Middle frontal gyrus (tissue), 1 donor: Measurements from ENCODE around the gene ICAM5.
"Not testable (repeated sequence)": the region's sequence is repeated elsewhere in the genome, so short reads cannot be mapped to it uniquely, and the experiment has no call there.

Experiments used
- DNase-seq: peaks from one replicate; pipeline ENCODE4 v3.0.0-alpha.2; 2015; ENCODE audit warnings: low spot score; ENCODE audit errors: extremely low spot score

Gene ICAM5

DNA sequence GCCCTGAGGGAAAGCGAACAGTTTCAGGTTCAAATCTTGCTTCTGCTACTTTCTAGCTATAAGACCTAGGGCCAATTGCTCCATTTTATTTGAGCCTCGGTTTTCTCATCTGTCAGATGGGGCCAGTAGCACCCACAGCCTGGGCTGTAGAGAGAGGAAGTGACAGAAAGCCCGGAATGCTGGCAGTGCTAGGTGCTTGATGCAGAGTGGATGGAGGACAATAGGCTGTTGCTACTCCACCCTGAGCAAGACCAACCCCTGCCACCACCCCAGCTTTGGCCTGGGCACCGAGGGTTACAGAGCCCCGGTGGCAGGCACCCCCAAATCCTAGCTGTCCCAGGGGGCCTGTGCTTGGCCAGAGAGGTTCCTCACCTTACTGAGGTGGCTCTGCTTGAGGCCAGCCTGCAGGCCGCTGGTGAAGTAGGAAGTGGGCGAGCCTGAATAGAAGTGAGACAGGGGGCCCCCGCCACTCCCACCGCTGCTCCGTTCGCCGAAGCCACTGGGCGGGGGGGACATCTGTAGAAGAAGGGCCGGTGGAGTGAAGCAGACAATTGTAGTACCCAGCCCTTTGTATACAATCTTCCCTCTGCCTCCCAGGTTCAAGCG is 28.2 kb downstream of the ICAM5 start:
- DNase-seq = no peak

DNA sequence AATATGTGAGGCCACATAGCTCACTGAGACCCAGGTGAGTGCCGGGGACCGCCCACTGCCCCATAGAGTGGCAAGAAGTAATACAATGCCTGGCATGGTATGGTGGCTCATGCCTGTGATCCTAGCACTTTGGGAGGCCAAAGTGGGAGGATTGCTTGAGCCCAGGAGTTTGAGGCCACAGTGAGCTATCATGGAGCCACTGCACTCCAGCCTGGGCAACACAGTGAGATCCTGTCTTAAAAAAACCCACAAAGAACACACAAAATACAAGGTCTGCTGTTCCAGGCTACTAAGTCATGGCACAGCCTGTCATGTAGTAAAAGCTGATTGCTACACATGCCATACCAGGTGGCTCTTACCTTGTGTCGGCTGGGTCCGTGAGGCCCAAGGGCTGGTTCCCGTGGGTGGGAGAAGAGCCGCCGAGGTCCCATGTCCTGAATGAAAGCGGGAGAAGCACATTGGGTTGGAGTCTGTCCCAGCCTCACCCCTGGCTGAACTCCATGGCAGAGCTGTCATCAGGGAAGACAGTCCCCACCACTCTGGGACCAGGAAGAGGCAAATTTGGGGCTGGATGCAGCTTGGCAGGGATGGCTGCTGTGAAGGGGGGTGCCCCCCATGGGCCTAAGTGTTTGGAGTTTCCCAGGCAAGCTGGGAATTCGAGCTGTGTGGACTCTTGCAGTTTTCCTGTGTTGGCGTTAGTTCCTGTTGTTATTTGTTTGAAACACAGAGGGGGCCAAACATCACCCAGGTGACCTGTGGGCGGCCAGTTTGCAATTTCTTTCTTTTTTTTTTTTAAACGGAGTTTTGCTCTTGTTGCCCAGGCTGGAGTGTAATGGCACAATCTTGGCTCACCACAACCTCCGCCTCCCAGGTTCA is 29.3 kb downstream of the ICAM5 start:
- no peak for DNase-seq

DNA sequence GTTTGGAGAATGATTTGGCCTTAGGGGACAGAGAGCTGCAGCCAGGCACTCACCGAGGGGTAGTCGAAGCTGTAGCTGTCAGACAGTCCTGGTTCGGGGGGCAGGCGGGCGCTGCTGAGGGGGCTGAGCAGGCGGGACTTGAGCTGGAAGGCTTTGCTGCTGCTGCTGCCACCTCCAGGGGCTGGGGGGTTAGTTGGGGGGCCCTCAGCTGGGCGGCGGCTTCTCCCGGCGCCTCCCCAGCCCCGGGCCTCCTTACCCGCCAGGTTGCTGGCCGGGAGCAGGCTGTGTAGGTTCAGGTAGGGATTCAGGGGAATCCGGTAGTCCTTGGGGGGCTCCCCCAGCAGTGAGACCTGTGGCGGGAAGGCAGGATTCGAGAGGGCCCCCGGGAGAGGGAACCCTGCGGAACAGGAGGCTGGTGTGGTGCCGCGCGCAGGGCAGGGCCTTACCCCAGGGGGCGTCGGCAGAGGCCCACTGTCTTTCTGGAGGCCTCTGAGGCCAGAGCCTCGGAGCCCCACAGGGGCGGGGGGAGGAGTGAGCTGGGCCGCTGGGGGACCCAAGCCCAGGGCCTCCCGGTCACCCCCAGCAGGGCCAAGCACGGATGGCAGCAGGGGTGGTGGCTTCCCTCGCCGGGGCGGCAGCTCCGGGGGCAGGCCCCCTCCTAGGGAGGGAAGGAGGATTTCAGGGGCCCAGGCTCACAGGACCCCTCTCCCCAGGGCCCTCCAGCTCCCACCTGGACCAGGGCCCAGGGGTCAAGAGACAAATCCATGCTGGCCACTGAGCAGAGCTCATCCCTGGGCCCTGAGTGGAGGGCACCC is 31.1 kb downstream of the ICAM5 start:
- DNase-seq = no peak

DNA sequence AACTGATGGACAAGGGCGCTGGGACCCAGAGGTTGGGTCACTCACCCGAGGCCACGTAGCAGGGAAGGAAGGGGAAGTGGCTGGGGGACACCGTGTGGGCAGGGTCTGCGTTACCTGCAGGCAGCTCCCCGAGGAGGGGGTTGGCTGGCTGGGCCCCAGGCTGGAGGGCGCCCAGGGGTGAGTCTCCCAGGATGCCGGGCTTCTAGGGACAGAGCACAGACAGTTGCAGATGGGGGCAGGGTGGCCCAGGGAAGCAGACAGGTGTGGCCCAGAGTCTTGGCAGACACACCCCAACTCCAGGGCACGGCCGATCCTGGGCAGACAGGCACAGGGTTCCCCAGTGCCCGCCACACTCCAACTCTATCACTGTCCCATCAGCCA is 31.7 kb downstream of the ICAM5 start:
- DNase-seq = no peak

DNA sequence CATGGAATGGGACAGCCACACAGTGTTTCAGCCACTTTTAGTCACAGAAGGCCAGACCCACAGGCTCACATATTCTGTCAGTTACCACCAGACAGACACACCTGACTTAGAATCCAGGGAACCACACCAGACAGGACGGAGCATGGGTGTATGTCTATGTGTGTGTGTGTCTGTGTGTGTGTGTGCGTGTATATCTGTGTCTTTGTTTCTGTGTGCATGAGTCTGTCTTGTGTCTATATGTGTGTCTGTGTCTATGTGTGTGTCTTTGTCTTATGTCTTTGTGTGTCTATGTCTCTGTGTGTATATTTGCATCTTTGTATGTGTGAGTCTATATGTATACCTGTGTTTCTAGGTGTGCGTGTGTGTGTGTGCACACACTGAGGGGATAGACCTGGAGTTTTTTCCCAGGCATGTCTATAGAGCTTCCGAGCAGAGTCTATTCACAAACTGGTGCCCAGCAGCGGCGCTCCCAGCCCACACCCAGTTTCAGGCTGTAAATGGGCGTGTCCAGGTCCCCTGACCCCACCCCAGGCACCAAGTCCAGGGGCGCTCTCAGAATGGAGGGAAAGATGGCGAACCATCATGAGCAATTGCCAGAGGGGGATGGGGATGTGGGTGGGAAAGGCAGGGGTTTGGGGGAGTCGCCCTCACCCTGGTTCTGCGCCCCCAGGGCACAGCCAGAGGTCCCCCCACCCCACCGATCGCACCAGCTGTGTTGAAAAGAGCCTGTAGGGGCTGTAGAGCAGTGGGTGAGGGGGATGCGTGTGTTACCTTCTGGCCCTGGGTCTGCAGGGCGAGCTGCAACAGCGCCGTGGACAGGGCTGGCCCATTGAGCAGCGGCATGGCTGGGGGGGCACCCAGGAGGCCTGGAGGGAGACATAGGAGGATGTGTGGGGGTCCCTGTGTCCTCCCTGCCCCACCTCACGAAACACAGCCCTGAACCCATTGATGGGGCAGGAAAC is 32.4 kb downstream of the ICAM5 start:
- no peak for DNase-seq

DNA sequence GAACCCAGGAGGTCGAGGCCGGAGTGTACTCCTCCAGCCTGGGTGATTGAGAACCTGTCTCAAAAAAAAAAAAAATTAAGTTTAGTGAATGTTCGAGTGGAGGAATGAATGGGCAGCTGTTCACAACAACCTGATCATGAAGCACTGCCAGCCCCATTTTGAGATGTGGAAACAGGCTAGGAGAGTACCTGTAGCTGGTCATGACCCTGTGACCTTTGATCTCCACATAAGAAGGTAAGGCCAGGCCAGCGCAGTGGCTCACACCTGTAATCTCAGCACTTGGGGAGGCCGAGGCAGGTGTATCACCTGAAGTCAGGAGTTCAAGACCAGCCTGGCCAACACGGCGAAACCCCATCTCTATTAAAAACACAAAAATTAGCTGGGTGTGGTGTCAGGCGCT is 36.0 kb downstream of the ICAM5 start:
- DNase-seq = no peak

DNA sequence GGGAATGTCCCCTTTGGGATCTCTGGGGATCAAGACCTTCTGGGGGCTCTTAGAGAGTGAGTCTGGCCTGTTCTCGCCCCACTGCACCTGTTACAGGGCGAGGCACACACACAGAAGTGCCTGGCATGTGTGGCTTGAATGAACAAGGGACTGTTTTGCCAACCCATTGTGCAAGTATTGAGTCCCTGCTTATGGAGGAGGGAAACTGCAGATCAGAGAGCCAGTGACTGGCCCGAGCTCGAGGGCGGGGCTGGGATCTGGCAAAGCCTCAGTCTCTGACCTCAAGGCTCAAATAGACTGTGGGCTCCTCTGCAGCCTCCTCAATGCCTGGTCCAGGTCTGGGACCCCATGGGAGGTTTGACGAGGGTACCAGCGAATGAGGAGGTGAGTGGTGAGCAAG is 38.0 kb downstream of the ICAM5 start:
- DNase-seq = no peak

DNA sequence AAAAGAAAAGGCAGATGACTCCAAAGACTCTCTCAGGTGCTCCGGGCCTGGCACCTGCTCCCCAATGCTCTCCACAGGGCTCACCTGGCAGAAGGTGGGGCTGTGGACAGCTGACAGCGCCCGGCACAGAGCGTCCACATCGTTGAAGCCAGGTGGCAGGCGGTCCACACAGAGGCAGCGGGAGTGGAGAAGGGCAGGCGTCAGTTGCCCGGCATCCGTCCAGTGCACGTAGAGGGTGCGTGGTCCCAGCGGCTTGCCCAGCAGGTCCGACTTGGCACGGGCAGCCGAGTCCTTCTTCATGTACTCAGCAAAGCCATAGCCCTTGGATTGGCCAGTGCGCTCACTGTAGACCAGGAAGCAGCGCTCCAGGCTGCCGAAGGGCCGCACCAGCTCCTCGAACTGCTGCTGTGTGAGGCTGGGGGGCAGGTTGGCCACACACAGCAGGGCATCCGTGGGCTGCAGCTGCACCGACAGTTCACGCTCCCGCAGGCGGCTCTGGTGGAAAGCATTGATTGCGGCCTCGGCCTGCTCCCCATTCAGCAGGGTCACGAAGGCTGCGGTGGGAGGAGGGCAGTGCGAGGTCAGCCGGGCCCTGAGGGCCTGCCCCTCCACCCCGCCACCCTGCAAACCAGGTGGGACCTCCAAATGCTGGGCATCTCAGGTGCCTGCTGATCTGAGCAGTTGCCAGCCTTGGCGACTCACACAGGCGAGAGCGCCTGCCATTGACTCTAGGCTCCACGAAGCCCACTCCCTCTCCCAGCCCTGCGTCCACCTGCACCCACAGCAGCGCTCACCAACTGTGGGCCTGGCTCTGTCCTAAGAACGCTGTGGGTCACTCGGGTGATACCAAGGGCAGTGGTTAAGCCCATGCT is 39.0 kb downstream of the ICAM5 start:
- no peak for DNase-seq

DNA sequence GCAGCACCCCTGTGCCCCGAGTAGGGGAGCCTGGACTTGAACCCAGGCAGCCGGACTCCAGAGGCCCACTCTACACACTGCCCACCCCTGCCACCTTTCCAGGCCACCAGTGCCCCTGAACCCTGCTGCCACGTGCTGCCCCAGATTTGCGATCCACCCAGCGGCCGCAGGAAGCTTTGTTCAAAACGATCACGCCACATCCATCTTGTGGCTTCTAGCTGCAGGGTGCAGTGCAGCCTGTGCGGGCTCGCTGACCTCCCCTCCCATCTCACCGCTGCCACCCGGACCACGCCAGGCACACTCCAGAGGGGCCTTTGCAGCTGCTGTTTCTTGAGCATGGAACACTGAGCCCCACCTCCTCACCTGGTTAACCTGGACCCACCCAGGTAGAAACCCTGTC is 39.8 kb downstream of the ICAM5 start:
- no peak for DNase-seq

DNA sequence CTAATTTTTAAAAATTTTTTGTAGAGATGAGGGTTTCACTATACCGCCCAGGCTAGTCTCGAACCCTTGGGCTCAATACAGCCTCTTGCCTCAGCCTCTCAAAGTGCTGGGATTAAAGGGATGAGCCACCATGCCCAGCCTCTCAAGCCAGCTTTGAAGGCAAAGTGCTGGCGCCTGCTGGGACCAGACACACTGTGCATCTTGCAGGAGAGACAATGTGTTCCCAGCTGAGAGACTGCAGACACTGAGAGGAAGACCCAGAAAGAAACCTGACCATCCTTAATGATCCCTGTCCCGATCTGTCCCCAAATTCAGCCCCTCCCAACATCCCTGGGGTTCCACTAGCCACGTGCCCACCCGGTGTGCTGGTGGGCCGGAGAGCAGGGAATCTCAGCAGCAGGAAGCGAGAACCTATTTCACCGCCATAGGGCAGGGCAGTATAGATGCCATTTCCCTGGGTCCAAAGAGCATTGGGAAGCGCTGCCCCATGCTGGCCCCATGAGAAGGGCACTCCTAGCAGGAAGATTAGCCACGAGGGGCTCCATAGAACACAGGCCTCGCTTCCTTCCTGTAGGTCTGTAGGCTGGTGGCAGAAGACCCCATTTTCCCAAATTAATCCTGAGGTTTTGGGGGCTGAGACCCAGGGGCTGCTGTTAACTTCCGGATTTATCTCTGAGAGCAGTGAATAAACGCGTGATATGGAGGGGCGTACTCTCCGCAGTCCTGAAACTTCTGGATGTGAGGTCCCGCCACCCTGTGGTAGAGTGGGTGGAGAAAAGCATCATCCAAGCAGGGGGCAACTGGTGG is 42.6 kb downstream of the ICAM5 start:
- no peak for DNase-seq

DNA sequence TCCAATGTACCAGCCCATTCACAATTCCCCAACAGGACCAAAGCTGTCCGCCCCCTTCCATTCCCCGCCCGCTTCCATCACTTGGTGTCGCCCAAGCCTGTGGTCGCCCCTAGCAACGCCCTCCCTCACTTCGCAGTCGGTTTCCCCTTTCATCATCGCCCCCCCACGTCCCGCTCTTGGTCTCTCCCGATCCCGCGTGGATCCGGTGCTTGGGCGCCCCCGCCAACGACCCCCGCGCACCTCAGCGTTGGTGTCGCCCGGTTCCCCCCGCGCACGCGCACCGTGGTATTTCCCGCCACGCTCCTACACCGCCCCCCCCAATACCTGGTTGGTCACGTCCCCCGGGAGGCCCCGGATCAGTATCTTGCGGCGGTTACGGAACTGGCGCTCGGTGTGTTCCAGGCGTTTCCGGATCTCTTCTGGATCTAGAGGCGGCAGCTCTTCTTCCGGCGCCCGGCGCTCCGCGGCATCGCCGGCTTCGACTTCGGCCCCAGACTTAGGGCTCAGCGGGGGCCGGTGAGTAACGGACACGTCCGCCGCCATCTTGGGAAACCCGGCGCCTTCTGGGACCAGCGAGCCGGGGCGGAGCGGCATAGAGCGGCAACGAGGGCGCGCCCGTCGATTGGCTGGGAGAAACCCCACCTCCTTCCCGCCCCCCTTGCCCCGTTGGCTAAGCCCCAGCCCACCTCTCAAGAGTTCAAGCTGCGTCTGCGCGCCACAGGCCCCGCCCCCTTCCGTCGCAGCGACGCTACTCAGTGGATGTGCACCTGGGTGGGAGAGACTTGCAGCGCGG is 43.4 kb downstream of the ICAM5 start, which contains the start of gene RAVER1:
RAVER1 (minus strand) TSS at position 565 of the 793 bp plus-strand sequence; CDS start at position 543, 22 bp downstream.
- peak; percentile 92 for DNase-seq

DNA sequence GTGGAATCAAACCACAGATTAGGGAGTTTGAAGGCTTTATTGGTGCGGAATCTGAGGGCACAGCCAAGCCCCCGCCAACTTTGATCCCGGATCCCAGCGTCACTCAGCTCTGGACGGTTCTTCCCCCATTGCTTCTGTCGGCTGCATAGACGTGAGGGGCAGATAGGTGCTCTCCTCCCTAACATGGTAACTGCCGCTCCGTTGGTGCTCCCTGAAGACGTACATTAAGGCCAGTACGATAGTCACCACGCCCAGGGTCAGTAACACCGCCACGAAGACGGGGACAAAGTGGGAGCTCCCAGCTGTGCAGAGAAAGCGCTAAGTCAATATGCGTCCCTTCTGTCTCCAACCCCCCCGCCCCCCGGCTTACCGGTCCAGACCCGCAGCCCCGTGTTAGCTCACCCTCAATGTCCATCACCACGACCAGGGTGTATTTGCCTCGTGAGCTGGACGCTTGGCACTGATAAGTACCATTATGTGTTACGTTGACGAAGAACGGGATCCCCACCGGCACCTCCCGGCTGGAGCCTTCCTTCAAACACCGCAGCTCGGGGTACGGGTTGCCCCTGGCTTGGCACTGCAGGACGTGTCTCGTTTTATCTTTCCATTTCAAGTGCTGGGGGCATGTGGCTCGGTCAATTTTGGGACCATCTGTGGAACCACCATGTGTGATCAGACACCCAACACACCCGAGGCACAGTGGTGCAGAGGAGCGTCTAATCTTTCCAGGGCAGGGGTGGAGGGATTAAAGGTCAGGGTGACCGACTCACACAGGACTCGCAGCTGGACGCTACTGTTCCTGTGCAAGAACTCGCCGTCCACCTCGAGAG is 44.2 kb downstream of the ICAM5 start:
- no peak for DNase-seq

DNA sequence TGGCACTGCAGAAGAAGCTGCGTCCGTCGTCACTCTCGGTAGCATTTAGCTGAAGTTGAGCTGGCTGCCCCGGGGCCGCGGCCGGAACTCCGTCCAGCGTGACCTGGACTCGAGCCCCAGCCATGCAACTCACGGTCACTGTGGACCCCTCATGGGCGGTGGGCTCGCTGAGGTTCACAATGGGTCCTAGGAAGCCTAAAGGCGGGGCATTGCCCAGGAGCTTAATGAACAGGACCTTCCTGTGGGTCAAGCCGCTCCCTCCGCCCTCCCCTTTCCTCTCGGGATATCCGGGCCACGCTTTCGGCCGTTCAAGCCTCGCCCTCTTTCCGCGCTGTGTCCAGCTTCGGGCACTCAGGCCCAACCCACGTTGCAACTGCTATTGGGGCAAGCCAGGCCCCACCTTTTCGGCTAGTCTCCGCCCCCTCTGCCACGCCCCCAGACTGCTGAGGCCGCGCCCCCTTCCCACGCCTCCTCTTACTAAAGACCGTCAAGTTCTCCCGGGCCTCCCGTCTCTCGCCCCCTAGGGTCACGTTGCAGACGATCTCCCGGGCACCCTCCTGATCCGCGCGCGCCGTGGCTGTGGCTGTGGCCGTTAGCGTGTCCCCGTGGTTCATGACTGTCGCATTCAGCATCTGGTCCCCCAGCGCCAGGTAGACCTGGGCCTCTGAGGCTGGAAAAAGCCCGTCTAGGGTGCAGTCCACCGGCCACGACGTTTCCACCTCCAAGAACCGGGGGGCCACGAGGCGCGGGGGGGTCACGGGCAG is 45.0 kb downstream of the ICAM5 start:
- no peak for DNase-seq

DNA sequence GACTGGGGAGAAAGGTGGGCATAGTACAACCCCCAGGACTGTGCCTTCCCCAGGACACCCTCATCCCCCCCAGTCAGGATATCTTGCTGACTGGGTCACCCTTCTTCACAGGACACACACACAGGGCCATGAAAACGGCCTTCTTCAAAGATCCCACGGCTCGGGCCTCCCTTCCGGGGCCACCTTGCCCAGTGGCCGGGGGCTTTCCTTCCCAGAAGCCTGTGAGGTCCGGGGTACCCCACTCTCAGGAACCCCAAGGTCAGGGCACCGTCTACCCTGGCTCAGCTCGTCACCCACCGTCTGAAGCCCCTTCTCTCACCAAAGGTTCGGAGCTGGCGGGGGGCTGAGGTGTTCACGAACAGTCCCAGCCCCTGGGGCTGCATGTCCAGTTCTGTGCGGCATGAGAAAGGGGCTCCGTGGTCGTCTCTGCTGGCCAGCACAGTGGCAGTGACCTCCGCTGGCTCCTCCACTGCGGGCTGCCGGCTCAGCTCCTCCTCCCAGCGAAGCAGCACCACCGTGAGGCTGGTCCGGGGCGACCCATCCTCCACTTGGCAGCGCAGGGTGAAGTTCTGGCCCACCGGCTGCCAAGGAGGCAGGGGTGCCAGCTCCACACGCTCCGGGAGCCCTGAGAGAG is 45.7 kb downstream of the ICAM5 start:
- no peak for DNase-seq

DNA sequence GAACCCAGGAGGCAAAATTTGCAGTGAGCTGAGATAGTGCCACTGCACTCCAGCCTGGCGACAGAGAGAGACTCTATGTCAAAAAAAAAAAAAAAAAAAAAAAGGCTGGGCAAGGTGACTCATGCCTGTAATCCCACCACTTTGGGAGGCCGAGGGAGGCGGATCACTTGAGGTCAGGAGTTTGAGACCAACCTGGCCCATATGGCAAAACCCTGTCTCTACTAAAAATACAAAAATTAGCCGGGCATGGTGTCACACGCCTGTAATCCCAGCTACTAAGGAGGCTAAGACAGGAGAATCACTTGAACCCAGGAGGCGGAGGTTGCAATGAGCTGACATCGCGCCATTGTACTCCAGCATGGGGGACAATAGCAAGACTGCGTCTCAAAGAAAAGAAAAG is 47.0 kb downstream of the ICAM5 start:
- DNase-seq = not testable (repeated sequence)

DNA sequence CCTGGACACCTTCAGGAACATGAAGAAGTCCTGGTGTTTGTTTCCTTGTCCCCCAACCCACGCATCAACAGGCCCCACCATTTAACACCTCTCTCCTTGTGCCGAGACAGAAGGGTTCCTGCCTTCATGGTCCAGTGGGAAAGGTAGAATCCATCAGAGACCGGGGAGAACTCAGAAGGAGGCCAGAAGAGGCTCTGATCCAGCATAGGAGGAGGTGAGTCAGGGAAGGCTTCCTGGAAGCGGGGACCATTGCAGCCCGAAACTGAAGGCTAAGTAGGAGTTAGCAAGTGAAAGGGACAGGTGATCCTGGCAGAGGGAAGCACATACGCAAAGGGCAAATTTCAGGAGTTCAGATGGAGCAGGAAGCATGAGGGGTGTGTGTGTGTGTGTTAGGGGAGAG is 49.2 kb downstream of the ICAM5 start:
- no peak for DNase-seq
